GM10266 (cell line): ENCODE data around the gene ACE.
A peak's percentile ranks its signal among the peaks of the same experiment; 100 is the strongest.

Source experiments
- DNase-seq: peaks from one replicate; pipeline ENCODE4 v3.0.0; 2012; ENCODE audit errors: extremely low spot score
- TF ChIP-seq, protein P1 (sequence below): IDR thresholded peaks from 2 replicates; pipeline ENCODE4 v1.5.1; 2012; ENCODE audit warnings: mild to moderate bottlenecking, low read depth; ENCODE audit not compliant: control insufficient read depth, insufficient read depth; ENCODE audit errors: missing control alignments

Gene ACE

DNA sequence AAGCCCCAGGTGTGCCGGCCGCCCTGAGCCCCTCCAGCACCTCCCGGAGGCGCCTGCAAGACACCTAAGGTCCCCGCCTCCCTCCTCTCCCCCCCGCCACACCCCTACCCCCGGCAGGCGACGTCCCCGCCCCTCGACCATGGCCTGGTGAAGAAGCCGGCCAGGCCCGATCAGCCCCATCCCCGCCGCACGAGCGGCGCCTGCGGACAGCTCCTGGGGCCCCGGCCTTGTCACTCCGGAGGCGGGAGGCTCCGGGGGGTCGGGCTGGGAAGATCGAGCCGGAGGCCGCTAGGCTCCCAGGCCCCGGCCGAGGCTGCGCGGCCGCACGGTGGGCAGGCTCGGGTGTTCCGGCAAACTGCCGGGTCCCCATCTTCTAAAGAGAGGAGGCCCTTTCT lies 405 bp upstream of the ACE start:
- DNase-seq: peak; percentile 53
- TF ChIP-seq, protein P1, sequence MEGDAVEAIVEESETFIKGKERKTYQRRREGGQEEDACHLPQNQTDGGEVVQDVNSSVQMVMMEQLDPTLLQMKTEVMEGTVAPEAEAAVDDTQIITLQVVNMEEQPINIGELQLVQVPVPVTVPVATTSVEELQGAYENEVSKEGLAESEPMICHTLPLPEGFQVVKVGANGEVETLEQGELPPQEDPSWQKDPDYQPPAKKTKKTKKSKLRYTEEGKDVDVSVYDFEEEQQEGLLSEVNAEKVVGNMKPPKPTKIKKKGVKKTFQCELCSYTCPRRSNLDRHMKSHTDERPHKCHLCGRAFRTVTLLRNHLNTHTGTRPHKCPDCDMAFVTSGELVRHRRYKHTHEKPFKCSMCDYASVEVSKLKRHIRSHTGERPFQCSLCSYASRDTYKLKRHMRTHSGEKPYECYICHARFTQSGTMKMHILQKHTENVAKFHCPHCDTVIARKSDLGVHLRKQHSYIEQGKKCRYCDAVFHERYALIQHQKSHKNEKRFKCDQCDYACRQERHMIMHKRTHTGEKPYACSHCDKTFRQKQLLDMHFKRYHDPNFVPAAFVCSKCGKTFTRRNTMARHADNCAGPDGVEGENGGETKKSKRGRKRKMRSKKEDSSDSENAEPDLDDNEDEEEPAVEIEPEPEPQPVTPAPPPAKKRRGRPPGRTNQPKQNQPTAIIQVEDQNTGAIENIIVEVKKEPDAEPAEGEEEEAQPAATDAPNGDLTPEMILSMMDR: no peak

DNA sequence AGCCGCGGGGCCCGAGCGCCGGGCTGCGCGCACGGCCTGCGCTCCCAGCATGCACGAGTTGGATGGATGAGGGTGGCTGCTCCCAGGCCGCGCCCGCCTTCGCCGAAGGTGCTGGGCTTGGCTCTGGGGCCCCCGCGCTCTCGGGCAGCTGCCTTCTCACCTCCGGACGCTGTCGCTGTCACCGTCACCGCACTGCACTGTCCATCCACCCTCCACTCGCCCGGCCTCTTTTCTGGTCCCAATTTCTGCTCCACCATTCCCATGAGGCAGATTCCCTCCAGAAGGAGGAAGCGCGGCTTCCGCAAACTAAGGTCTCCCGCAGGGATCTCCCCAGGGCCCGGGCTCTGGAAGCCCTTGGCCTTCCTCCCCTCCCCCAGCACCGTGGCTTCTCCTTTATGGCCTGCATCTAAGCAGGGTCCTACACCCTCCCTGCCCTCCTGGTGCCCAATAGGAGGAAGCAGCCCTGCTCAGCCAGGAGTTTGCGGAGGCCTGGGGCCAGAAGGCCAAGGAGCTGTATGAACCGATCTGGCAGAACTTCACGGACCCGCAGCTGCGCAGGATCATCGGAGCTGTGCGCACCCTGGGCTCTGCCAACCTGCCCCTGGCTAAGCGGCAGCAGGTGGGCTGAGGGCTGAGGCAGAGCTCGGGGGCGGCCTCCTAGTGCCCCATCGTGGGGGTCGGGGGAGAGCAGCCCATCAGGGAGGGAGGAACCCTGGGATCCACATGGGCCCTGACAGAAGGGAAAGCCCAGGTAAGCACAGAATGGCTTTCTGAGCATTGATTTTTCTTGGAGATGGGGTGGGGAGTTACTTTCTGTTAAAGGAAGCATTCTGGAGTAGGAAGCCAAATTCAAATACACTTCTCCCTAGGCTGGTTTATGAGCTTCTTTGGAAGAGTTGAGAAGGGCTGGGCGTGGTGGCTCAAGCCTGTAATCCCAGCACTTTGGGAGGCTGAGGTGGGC lies 899 bp downstream of the ACE start:
- DNase-seq: peak; percentile 47
- TF ChIP-seq, protein P1: no peak

- DNase-seq: peak; percentile 93
- TF ChIP-seq, protein P1: peak; percentile 88
Measured at GRCh38 chr17:63478814-63479494, 2.1 kb downstream of the ACE start.

- no peak for DNase-seq
Measured at GRCh38 chr17:63479495-63480184, 2.8 kb downstream of the ACE start.

DNA sequence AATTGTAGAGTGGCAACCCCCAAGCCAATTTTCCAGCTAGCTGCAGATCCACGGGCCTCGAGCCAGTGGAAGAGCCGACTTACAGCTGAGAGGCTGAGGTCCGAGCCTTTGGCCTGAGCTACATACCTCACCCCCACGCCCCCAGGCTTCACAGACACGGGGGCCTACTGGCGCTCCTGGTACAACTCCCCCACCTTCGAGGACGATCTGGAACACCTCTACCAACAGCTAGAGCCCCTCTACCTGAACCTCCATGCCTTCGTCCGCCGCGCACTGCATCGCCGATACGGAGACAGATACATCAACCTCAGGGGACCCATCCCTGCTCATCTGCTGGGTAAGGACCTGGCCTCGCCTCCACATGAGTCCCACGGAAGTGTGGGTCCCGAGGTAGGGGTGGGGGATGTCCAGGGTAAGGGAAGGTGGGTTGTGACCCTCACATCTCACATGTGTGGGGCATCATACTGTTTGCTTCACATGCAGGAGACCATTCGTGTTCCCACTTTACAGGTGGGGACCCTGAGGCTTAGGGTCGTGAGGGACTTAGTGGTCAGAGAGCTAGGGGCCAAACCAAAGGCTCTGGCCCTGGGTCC lies 3.4 kb downstream of the ACE start:
- TF ChIP-seq, protein P1: no peak
- DNase-seq: no peak

More at GRCh38 chr17:63479495-63480184, 2.8 kb downstream of the ACE start:
- TF ChIP-seq, protein P1: no peak

DNA sequence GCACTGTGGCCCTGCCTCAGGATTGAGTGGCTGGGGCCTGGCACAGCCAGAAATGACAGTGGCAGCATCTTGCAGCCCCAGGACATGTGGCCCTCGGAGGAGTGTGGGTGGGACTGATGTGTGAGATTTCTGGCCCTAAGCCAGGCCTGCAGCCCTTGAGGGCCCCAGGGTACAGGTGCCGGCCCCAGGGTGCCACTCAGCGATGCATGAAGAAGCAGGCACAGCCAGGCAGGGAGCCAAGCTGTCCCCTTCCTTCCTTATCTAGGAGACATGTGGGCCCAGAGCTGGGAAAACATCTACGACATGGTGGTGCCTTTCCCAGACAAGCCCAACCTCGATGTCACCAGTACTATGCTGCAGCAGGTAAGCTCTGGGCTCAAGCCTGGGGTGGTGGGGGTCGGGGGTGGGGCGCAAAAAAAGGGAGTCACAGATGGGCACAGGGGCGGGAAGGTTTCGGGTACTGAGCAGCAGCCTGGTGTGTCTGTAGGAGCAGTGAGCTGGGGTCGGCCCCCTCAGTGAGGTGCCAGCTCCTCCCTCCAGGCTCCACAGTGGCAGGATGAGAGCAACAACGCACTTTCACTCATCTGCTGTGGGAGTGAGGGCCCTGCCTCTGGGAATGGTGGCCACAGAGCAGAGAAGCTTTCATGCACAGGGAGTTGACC lies 4.1 kb downstream of the ACE start:
- no peak for DNase-seq

More for the DNA sequence above, 4.1 kb downstream of the ACE start:
- TF ChIP-seq, protein P1: no peak
